LNCAP (cell line): ENCODE data around the gene GNE.
A peak's percentile ranks its signal among the peaks of the same experiment; 100 is the strongest.

Source experiments
- CTCF ChIP-seq: fragments of 450-650 bp; IDR thresholded peaks from 2 replicates; pipeline ENCODE4 v1.5.1; 2017; ENCODE audit warnings: mild to moderate bottlenecking

GNE gene

GRCh38 chr9:36251428-36251827, 6.8 kb downstream of the GNE start:
- TF ChIP-seq CTCF = no peak

GRCh38 chr9:36250079-36250478, 8.2 kb downstream of the GNE start:
- no peak for TF ChIP-seq CTCF

GRCh38 chr9:36249189-36249588, 9.1 kb downstream of the GNE start:
- TF ChIP-seq CTCF = no peak

GRCh38 chr9:36248061-36248460, 10.2 kb downstream of the GNE start:
- peak; percentile 63 for TF ChIP-seq CTCF

- no peak for TF ChIP-seq CTCF
Observed at GRCh38 chr9:36247356-36247755, 10.9 kb downstream of the GNE start.

- no peak for TF ChIP-seq CTCF
Observed at GRCh38 chr9:36245906-36246305, 12.3 kb downstream of the GNE start.

GRCh38 chr9:36237230-36237629, 21.0 kb downstream of the GNE start:
- TF ChIP-seq CTCF = no peak

- no peak for TF ChIP-seq CTCF
Observed at GRCh38 chr9:36222449-36222848, 35.8 kb downstream of the GNE start.
